ENCODE data around the gene HECW1. TPM values are rescaled to one million over a fixed set of nuclear protein-coding genes. Genes with fewer than 3 reads are reported as not detected.
A peak's percentile ranks its signal among the peaks of the same experiment; 100 is the strongest.
"Not testable (repeated sequence)": the region's sequence is repeated elsewhere in the genome, so short reads cannot be mapped to it uniquely, and the experiment has no call there.

HECW1 gene
- total RNA-seq, 1 donor from 2014 or later, result not detected

DNA sequence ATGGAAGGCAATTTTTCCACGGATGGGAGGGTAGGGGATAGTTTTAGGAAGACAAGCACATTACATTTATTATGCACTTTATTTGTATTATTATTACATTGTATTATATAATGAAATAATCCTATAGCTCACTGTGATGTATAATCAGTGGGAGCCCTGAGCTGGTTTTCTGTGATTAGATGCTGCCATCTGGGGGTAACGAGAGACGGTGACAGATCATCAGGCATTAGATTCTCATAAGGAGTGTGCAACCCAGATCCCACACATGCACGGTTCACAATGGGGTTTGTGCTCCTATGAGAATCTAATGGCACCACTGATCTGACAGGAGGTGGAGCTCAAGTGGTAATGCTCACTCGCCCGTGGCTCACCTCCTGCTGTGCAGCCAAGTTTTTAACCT is 366.6 kb downstream of the HECW1 start:
- no peak for DNase-seq

DNA sequence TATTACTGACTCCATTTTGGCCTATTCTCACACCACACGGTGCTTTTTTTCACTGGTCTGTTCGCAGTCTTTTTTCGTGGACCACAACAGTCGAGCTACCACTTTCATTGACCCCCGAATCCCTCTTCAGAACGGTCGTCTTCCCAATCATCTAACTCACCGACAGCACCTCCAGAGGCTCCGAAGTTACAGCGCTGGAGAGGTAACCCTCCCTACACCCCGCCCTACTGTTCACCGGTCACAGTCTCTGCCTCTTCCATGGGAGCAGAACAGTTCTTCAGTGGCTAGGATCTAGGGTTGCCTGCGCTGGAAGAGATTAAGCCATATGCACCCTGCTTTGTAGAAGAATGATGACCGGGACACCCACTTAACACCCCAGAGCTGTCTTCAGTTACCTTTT is 367.1 kb downstream of the HECW1 start:
- no peak for DNase-seq

DNA sequence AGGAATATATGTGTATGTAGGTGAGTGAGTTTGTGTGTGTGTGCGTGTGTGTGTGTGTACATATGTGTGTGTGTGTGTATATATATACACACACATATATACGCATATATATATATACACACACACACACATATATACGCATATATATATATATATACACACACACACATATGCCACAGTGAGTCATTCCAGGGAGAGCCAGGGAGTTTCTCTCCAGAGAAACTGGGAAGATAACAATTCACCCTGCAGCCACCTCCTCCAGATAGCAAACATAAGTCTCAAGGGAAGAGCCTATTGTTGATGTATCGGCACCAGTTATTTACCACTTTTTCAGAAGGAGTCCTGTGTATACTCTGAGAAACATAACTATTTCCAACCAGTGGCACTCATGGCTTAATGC is 368.1 kb downstream of the HECW1 start:
- no peak for DNase-seq

DNA sequence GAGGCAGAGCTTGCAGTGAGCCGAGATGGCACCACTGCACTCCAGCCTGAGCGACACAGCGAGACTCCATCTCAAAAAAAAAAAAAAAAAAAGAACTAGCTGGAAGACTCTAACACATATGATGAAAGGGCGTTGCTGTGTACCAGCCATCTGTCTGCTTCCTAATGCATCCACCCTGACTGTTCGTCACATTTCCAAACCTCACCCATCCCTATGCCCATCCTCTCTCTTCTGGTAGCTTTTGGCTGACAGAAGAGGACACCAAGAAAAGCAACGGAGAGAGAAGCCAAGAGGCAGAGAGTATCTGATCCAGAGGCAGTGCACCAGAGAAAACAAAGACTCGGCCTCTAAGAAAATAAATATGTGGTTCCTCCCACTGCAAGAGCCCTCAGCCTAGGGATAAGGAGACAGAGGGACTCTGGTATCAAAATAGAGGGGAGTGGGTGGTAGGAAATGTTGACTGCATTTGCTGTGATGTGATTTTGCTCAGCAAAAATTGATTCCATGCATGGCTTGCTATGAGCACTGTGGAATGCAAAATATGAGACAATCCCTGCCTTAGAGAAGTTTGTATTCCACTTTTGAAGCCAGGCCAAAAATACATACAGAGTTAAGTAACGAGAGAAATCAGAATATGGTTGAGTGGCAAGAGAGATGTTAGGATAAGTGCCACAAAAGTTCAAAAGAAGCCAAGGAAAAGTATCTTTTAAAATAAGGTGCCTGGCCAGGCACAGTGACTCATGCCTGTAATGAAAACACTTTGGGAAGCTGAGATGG is 369.6 kb downstream of the HECW1 start:
- DNase-seq, result no peak

DNA sequence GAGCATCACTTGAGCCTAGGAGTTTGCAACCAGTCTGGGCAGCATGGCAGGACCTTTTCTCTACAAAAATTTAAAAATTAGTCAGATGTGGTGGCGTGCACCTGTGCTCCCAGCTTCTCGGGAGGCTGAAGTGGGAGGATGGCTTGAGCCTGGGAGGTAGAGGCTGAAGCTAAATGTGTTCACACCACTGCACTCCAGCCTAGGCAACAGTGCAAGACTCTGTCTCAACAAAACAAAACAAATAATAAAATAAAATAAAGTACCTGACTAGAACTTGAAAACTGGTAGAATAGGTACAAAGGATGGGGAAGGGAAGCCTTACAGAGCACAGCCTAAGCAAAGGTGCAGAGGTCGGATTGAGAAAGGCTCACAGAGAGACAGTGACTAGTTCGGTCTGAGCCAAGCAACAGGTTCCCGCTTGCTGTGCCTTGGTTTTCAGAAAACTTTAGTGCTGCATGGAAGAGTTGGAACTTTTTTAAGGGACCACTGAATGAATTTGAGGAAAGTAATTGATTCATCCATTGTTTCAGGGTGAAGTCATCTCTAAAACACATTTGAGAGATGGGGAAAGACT is 370.3 kb downstream of the HECW1 start:
- no peak for DNase-seq

DNA sequence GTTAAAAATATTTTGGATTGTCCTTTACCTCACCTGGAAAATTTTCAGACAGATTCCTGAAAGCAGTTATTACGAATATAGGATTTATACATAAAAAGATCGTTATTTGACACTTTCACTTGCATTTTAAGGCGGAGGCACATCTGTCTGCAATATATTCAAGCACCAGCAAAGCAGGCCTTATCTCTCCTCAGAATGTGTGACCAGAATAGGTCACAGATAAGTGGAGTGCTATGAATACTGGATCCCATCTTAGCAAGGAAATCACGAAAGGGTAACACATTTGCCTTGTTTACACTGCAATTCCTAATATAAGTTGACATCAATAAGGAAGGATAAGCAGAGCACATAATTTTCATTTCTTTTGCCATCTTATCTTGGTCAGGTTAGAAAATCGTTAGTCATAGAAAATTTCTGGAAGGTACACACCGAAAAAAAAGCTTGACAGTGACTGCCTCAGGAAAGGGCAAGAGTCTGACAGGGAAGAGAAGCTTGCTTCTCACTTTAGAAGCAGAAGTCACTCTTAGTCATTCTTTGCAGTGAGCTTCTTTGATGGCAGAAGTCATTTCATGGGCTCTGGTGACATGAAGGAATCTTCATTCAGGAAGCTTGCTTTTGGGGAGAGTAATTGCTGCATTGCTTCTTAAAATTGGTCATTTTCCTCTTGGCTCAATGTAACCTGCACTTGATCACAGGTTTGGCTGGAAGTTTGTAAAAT is 372.4 kb downstream of the HECW1 start:
- DNase-seq, result no peak

DNA sequence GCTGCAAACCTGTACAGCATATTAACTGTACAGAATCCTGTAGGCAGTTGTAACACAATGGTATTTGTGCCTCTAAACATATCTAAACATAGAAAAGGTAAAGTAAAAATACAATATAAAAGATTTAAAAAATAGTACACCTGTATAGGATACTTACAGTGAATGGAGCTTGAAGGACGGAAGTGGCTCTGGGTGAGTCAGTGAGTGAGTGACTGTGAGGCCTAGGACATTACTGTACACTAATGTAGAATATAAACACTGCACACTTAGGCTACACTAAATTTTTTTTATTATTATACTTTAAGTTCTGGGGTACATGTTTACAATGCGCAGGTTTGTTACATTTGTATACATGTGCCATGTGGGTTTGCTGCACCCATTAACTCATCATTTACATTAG is 373.1 kb downstream of the HECW1 start:
- DNase-seq, result no peak

DNA sequence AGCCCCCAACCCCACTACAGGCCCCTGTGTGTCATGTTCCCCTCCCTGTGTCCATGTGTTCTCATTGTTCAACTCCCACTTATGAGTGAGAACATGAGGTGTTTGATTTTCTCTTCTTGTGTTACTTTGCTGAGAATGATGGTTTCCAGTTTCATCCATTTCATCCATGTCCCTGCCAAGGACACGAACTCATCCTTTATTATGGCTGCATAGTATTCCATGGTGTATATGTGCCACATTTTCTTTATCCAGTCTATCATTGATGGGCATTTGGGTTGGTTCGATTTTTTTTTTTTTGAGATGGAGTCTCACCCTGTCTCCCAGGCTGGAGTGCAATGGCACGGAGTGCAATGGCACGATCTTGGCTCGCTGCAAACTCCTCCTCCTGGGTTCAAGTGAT is 373.6 kb downstream of the HECW1 start:
- DNase-seq, result not testable (repeated sequence)

DNA sequence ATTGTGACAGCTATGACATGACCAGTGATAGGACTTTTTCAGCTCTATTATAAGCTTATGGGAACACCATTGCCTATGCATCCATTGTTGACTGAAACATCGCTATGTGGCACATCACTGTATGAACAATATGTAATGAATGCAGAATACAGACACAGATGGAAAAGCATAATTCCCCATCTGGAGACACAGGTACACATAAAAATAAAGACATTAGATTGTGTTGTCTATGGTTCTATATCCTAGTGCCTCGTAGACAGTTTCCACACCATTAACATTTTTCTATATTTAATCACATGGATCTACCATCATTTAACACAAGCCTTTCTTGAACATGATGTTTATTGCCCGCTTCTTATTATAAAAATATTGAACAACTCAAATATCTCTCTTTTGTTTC is 374.2 kb downstream of the HECW1 start:
- DNase-seq, result no peak

DNA sequence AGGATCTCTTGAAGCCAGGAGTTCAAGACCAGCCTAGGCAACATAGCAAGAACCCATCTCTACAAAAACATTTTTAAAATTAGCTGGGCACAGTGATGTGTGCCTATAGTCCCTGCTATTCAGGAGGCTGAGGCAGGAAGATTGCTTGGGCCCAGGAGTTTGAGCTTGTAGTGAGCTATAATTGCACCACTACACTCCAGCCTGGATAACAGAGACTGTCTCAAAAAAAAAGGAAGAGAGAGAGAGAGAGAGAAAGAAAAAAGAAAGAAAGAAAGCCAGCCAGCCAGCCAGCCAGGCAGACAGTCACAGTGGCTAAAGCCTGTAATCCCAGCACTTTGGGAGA is 375.3 kb downstream of the HECW1 start:
- no peak for DNase-seq

DNA sequence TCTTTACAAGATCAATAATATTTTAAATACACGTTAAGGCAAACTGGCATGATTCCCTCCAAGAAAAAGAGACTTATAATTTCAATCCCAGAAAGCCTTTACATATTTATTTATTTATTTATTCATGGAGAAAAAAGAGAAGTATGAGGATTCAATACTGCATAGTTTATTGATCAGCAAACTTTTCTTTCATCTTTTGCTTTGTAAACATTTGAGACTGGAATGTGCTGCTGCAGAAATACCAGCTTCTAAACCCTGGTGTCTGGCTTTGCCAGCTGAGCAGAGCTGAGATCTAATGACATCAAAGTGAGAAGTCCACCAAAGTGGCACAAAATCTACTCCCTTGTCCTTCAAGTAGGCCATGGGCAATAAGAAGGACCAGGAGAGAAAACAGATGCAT is 376.8 kb downstream of the HECW1 start:
- DNase-seq, result no peak

DNA sequence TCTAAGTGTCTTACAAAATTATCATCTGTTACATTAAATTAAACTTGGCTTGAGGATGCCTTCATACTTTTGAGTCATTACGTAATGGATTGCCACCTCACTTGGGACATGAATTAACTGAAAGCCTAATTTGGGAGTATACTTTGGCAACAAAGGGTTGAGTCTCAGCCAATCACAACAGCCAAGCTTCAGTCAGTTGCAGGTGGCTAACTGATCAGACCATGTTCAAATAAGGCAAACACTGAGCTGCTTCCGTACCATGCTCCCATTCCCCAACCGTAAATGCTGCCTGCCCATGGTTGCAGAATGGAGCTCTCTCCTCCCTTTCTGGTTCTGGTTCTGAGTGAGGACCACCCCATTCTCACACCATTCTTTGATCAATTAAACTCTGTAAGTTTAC is 377.6 kb downstream of the HECW1 start:
- no peak for DNase-seq

DNA sequence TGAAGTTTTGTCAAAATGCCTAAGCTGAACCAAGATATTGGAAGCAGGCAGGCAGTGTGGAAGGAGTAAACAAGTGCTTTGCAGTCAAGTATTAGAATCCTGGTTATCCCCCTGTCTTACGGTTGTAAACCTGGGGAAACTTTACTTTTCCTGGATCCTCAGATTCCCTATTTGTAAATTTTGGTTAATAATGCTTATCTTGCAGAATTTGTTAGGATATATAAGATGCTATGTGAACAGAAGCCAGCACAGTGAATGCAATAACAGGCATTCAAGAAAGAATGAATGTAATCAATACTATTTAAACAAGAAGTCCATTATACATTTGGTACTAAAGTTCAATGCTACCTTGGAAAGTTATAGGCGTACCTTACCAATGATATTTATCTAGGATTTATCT is 378.7 kb downstream of the HECW1 start:
- DNase-seq, result no peak

DNA sequence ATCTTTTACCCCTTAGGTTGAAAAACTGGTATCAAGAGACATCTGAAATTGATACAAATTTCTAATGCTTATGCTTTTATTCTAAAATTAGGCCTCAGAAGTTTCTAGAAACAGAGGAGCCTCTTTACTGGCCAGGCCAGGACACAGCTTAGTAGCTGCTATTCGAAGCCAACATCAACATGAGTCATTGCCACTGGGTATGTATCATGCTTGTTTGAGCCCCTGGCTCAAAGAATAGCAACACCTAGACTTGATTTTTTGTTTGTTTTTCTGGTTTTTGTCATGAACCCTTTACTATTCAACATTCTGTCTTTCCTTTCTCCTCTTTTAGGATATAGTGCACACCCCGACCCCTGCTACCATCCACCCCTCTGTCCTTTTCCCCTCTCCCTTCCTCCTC is 379.5 kb downstream of the HECW1 start:
- peak; percentile 14 for DNase-seq

DNA sequence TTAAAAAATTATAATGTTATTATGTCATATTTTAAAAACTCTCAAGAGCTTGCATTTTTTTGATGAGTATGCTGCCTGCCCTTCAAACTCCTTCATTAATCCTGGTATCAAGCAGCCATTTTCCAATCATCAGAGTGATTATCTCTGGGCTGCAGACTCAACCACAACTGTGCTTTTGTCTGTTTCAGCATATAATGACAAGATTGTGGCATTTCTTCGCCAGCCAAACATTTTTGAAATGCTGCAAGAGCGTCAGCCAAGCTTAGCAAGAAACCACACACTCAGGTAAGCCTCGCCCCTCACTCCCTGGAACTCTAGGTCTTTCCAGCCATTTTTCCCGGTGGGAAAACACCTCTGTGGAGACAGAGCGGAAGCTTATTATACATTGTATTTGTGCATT is 380.4 kb downstream of the HECW1 start:
- no peak for DNase-seq

DNA sequence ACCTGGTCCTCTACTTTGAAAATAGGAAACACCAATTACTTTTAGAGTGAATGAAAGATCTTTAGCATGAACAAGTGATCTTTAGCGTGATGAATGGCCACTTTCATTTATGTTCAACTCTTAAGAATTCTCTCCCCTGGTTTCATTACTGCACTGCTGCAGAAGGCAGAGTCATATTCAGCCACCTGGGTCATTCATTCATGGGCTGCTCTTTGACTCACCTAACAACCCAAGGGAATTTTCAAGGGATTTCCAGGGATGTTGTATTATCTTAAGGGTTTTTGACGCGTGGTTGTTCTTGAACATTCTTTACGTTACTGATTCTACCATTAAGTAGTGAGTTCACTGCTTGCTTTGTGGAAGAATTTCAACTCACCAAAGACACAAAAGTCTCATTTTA is 383.1 kb downstream of the HECW1 start:
- no peak for DNase-seq

DNA sequence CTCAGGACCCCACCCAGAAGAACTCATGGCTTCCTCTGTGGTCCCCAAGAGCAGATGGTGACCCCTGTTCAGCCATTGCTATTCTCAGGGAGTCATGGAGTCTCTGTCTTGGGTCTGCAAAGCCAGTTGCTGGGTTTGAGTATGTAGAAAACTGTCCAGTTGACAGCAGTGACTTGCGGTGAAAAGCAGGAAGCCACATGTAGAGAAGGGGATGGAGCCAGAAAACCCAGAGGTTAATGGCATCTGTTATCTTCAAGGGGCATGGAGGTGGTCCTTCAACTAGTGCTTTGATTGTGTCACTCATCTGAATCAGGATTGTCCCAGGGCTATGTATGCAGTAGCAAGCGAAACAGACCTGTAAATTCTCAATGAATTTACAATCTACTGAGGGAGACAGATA is 384.1 kb downstream of the HECW1 start:
- no peak for DNase-seq

DNA sequence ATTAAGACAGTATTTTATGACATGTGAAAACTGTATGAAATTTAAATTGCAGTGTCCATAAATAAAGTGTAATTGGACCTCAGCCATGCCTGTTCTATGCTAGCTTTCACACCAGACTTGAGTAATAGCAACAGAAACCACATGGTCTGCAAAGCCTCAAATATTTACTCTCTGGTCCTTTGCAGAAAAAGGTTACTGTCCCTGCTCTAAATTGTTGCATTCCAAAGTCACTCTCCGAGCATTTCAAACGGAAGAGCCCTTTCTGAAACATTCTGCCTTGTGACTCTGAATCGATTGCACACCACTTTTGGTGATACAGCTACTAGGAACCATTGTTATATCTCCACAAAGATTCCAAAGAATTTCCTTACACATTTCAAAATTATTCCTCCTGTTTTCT is 389.4 kb downstream of the HECW1 start:
- DNase-seq, result no peak

DNA sequence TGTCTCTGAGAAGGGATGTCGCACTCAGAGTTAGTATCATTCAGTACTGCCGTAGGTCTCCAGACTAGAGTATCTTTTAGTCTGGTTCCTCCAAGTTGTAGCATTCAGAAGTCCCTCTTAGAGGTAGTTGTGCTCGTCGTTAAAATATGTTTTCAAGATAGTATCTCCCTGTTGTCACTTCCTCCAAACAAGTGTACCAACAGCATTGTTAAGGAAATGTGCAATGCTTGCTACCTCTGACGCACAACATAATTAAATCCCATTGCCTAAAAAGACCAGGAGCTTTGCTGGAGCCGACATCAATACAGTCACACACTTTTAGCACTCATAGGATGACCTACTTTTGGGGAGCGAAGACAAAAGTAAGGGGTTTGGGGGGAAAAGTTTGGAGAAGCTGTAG is 390.5 kb downstream of the HECW1 start:
- no peak for DNase-seq

DNA sequence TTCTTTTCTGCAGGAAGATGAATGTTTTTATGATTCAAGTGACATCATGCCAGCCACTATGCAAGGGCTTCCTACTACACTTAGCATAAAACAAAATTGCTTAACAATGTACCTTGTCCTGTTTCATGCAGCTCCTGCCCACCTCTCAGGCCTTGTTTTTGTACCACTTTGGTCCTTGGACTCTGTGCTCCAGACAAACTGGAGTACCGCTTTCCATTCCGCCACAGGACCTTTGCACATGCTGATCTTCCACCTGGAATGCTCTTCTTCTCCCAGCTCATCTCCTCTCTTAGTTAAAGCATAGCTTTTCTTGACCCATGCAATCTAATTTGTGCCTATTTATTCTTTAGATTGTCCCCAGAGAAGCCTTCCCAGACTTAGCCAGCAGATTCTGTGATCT is 393.0 kb downstream of the HECW1 start:
- DNase-seq, result no peak

DNA sequence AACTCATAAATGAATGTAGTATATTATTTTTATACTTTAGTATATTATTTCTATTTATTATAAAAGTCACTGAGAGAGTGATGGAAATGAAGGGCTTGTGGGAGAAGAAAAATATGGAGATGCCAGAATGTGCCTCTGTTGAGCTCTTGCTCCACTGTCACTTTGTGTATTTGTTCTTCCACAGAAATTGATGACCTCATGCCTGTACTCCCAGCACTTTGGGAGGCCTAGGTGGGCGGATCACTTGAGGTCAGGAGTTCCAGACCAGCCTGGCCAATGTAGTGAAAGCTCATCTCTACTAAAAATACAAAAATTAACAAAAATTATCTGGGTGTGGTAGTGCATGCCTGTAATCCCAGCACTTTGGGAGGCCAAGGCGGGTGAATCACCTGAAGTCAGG is 394.0 kb downstream of the HECW1 start:
- DNase-seq, result no peak

DNA sequence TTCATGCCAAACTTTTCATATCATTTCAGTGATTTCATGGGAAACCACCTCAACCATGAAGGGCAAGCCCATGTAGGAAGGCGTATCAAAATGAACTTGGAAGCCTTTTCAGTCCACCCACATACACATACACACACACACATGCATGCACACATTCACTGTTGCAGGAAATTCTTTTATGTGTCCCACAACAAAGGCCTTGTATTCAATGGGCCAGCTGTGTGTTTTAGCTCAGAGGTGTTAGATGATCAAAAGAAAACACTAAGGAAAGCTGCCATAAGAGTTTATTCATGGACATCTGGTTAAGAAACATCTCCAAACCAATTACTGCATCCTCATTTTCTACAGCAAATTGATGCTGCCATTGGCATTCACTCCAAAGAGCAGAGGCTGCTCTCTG is 396.0 kb downstream of the HECW1 start:
- no peak for DNase-seq

DNA sequence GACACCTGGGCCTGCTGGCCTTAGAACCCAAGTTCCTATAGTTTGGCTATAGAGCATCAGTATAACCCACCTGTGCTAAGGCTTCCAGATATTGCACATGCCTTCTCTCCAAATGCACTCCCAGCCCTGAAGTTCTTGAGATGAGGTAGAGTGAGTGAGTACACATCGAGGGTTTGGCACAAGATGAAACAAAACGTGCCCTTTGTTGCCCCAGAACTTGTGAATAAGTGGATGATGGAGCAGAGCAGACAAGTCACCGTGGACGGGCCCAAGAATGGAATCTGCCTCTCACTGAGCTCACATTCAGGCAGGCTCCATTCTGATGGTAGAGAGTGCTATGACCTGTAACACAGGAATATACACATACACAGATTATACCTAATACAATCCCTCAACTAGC is 397.5 kb downstream of the HECW1 start:
- no peak for DNase-seq

DNA sequence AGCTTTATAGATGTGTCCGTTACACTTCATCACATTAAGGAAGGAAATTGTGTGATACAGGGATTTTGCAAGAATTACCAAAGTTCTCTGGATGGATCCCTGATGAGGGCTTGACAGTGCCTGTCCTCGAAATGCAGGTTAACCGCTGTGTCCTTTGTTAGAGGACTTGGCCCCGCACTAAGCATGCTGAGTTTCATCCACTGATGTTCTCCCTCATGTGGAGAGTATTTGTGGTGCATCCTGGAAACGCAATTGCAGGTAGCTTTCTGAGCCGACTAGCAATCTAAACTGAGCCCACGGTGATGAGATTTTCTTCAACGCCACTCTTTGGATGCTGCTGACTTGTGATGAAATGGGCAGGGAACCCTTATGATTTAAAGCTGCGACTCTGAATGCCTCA is 398.6 kb downstream of the HECW1 start:
- DNase-seq, result no peak
